AG04449 (cell line): ENCODE results near the gene EPHA5.

Experiments used
- CTCF ChIA-PET: fragments of 350-600 bp; formaldehyde crosslinking; extraction: SDS; loops from one replicate; lab custom pipeline; 2021; ENCODE audit warnings: antibody characterized with exemption; lab: Yijun Ruan, JAX
- POLR2A ChIA-PET: fragments of 400-600, 350-600 bp; formaldehyde crosslinking; extraction: SDS; loops from one replicate; lab custom pipeline; 2020; ENCODE audit warnings: antibody characterized with exemption, inconsistent platforms; lab: Yijun Ruan, JAX
- DNase-seq: peaks from one replicate; pipeline ENCODE4 v3.0.0-alpha.2; 2010; ENCODE audit warnings: low read depth, low spot score
- H3K4me3 ChIP-seq: 2 replicates; pipeline ENCODE4 v1.5.1; 2011; ENCODE audit warnings: low read depth, mild to moderate bottlenecking, control low read depth, low read length
- CTCF ChIP-seq: IDR thresholded peaks from one replicate; pipeline ENCODE4 v1.5.1; 2011; ENCODE audit warnings: mild to moderate bottlenecking, moderate library complexity, low read length, control low read depth, inconsistent platforms; ENCODE audit not compliant: insufficient read depth; ENCODE audit errors: missing control alignments

EPHA5 gene

GRCh38 chr4:65658117-65658516 lies 12.2 kb downstream of the EPHA5 start:
- POLR2A ChIA-PET = no interaction called here
- CTCF ChIA-PET = no interaction called here
- H3K4me3 ChIP-seq = no peak overlapping the region
- DNase-seq = no peak
- TF ChIP-seq CTCF = no peak

GRCh38 chr4:65656008-65656407 lies 14.3 kb downstream of the EPHA5 start:
- H3K4me3 ChIP-seq = no peak overlapping the region
- CTCF ChIA-PET = interaction anchor here (0.7 to 1.5 kb wide), 2 partner anchors 12 to 49 kb away, joined by 3 to 5 read pairs; no protein-coding TSS in a partner anchor
- TF ChIP-seq CTCF = no peak
- POLR2A ChIA-PET = no interaction called here
- no peak for DNase-seq

GRCh38 chr4:65654976-65655375 lies 15.3 kb downstream of the EPHA5 start:
- POLR2A ChIA-PET = no interaction called here
- no peak overlapping the region for H3K4me3 ChIP-seq
- TF ChIP-seq CTCF = no peak
- CTCF ChIA-PET = no interaction called here
- DNase-seq = no peak

- no peak for TF ChIP-seq CTCF
- CTCF ChIA-PET = no interaction called here
- no peak overlapping the region for H3K4me3 ChIP-seq
- POLR2A ChIA-PET = no interaction called here
- no peak for DNase-seq
Measured at GRCh38 chr4:65653740-65654361, 16.4 kb downstream of the EPHA5 start.

GRCh38 chr4:65651751-65652150 lies 18.5 kb downstream of the EPHA5 start:
- no peak for TF ChIP-seq CTCF
- no peak for DNase-seq
- ChIA-PET CTCF (no interaction called here), POLR2A (no interaction called here)
- no peak overlapping the region for H3K4me3 ChIP-seq

- POLR2A ChIA-PET = no interaction called here
- no peak for TF ChIP-seq CTCF
Measured at GRCh38 chr4:65651031-65651430, 19.3 kb downstream of the EPHA5 start.

More at GRCh38 chr4:65651031-65651430, 19.3 kb downstream of the EPHA5 start:
- CTCF ChIA-PET = no interaction called here
- no peak for DNase-seq
- H3K4me3 ChIP-seq = no peak overlapping the region
